Loucy (cell line): Measurements from ENCODE around the gene ARMC5.

Experiments
- CTCF ChIP-seq: fragments of 200-600 bp; sonication (generic); conservative IDR thresholded peaks from 2 replicates; pipeline ENCODE4 v1.5.1; 2014; ENCODE audit warnings: mild to moderate bottlenecking, antibody characterized with exemption, low read length
- EZH2phosphoT487 ChIP-seq: fragments of 200-600 bp; IDR thresholded peaks from 2 replicates; pipeline ENCODE4 v1.6.1; 2018; ENCODE audit warnings: antibody characterized with exemption, mild to moderate bottlenecking, moderate library complexity, borderline replicate concordance

- TF ChIP-seq CTCF (no peak), EZH2phosphoT487 (no peak)
These were observed 28.6 kb downstream of the ARMC5 start for GRCh38 chr16:31487720-31488467.
